Activated T-cell treated with anti-CD3 and anti-CD28 coated beads for 24 hours (primary cell): ENCODE results near the gene VSIG10.
A peak's percentile ranks its signal among the peaks of the same experiment; 100 is the strongest.

ENCODE experiments used
- DNase-seq: peaks from one replicate; pipeline ENCODE4 v3.0.0-alpha.2; 2020; ENCODE audit warnings: low read depth

The VSIG10 gene

DNA sequence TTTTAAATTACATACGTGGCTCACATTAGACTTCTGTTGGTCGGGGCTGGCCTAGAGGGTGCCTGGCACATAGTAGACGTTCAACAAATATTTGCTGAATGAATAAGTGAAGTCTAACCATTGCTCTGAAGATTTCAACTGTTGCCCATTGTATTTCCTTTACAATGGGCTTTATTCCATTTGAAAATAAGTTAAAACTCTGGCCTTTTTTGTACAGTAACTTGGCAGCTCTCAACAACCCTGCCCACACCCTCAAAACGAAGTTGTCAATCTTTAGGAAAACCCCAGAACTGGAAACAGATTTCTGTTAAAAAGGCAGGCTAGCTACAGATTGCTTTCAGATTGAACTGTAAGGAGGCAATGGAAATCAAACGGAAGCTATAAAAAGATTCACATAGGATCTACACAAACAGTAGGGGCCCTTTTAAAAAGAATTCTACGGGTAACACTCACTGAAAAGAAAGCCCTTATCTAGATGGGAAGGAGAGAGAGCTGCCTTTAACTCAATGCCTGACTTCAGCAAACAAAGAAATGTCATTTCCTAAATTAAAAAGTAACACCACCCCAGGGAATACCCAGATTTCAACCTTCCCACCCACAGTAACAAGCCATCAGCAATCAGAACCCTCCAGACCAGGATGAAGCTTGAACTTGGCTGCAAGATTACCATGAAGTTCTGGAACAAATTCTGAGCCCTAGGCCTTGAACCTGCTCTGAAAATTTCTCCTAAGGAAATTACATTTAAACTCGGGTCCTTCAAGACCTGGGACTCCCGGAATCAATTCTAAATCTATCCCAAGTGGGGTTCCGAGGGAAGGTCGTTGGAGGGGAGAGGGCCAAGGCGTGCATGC is 44.2 kb downstream of the VSIG10 start:
- DNase-seq = no peak

DNA sequence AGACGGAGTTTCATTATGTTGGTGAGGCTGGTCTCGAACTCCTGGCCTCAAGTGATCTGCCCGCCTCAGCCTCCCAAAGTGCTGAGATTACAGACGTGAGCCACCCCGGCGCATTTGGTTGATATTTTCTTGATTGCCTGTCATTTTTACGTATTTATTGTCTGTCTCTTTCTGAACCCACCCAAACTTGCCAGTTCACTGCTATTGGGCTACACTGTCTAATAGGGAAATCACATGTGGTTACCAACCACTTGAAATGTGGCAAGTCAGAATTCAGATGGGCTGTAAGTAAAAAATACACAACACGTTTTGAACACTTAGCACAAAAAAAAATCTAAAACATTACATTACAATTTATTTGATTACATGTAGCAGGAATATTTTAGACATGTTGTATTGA is 44.9 kb downstream of the VSIG10 start:
- DNase-seq = no peak

DNA sequence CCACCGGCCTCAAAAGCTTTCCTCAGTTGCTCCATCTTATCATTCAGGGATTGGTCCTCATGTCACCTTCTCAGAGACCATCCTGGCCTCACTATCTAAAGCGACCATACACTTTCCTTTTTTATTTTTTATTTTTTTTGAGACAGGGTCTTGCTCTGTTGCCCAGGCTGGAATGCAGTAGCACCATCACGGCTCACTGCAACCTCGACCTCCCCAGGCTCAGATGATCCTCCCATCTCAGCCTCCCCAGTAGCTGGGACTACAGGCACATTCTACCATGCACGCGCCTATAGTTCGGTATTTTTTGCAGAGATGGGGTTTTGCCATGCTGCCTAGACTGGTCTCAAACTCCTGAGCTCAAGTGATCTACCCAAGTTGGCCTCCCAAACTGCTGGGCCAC is 45.6 kb downstream of the VSIG10 start:
- DNase-seq = no peak

DNA sequence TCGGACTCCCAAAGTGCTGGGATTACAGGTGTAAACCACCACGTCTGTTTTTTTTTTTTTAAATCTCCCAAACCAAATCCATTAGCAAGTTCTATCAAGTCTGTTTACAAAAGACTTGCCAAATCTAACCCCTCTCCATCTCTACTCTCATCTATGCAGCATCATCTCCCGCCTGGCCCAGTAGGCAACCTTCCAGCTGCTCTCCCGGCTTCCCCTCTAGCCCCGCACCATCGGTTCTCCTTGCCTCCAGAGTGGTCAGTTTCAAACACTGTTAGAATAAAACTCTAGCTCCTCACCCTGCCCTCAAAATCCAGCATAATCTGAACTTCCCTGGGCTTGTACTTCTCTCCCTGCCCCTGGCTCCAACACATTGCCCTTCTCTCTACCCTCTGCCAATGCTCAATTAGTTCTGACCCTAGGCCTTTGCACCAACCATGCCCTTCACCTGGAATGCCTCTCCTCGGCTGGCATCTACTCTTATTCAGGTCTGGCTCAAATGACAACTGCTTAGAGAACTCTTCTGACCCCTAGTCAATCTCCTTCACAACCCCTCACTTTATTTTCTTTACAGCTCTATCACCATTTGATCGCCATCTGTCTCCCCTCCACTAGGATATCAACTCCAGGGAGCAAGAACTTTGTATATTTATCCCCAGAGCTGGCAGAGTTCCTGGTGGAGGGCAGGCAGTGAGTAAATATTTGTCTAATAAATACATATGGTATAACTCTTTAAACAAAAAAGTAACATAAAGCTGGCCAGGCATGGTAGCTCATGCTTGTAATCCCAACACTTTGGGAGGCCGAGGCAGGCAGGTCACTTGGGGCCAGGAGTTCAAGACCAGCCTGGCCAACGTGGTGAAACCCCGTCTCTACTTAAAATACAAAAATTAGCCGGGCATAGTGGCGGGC is 47.7 kb downstream of the VSIG10 start:
- DNase-seq = no peak

DNA sequence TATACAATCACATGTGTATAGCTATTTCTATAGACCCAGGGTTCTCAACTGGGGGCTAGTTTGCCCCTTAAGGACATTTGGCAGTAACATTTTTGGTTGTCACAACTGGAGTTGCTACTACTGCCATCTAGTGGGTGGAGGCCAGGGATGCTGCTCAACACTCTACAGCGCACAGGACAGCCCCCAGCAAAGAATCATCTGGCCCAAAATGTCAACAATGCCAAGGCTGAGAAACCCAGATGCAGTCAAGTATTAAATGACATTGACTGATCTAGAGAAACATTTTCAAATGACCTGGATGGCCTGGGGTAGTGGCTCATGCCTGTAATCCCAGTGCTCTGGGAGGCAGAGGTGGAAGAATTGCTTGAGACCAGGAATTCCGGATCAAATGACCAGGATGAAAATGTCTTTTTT is 48.7 kb downstream of the VSIG10 start:
- peak; percentile 69 for DNase-seq

DNA sequence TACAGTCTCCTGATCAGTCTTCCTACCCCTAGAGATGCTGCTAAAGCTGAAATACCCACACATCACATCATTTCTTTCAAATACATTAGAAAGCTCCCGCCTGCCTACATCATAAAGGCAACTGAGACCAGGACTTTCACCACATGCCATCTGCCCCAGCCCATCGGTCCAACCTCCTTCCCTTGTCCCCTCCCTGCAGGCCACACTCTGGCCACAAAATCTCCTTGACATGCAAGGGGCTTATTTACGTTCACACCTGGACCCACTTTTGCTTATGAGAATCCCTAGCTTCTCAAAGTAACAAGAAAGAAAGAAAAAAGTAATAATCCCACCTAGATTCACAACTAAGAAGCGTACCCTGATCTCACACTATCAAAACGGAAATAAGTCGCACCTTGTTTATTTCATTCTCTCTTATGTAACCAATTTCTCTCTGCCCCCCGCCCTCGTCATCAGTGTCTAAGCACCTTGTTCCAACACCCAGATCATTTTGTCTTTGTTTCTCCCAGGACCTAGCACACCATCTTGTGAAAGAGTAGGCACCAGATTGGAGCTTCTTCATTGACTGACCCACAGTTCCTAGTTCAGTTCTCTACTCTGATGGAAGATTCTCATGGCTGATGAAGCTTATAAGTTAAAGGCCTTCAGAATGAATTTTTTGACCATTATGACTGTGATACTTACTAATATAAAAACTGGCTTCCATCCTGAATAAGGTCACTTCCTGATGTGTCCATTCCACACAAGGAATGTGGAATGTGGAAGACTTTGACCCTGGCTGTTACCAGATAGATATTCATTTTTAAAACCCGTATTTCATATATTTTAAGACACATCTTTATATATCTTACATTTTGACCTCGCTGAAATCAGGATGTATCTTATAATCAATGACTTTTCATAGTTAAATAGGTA is 50.5 kb downstream of the VSIG10 start:
- DNase-seq = no peak

DNA sequence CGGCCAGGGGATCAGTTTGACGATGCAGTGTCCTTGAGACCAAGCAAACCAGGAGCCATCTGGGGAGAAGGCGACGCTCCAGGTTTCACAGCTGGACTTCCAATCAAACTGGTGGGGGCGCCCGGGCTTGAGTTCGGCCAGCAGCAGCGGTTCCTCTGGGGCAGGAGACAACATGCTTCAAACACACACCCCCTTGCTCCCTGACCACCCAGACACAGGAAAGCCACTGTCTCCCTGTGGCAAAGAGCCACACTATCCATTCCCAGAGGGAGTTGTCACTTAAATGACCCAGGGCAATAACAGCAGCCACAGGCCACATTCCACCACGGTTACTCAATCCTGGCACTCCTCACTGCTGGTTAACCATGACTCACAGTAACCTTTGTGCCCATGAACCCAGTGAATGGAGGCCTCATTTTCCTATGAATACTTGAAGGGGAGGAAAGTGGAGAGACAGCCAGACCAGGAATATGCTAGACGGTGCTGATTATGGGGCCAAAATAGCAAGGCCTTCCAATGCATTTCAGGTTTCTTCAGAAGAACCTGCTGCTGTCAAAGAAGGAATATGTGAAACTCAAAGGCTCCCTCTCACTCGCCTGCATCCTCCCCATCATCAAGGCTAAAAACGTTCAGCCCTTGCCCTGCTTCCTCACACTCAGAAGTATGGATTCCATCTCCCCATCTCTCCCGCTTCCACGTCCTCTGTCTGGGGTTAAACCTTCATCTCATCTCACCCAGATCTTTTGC is 51.3 kb downstream of the VSIG10 start:
- no peak for DNase-seq

DNA sequence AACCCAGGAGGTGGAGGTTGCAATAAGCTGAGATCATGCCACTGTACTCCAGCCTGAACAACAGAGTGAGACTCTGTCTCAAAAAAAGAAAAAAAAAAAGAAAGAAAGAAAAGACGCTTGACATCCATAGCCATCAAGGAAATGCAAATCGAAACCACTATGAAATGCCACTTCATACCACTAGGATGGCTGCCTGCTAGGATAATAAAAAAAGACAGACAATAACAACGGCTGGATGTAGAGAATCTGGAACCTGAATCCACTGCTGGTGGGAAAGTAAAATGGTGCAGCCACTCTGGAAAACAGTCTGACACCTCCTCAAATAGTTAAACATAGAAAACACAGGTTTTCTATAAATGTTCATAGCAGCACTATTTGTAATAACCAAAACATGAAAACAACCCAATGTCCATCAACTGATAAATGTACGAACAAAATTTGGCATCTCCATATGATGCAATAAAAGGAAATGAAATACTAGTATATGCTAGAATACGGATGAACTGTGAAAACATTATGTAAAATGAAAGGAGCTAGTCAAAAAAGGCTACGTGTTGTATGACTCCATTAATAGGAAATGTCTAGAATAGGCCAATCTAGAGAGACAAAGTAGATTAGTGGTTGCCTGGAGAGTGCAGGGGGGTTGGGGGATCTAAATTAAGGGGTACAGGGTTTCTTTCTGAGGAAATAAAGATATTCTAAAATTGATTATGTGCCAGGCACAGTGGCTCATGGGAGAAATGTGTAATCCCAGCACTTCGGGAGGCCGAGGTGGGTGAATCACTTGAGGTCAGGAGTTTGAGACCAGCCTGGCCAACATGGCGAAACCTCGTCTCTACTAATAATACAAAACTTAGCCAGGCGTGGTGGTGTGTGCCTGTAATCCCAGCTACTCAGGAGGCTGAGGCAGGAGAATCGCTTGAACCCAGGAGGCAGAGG is 52.6 kb downstream of the VSIG10 start:
- DNase-seq = no peak

DNA sequence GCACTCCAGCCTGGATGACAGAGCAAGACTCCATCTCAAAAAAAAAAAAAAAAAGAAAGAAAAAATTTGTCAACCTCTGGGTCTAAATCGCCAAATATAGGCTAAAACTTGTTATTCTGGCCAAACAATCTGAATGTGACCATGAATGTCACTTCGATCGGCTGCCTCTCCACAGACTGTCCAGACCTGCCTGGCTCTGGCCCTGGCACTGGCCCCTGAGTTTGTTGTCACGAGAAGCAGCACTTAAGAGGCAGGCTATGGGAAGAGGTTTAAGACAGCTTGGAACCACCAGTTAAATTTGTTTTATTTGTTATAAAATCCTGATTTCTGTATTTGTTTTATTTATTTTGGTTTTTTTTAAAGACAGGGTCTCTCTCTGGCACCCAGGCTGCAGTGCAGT is 57.4 kb downstream of the VSIG10 start:
- no peak for DNase-seq

DNA sequence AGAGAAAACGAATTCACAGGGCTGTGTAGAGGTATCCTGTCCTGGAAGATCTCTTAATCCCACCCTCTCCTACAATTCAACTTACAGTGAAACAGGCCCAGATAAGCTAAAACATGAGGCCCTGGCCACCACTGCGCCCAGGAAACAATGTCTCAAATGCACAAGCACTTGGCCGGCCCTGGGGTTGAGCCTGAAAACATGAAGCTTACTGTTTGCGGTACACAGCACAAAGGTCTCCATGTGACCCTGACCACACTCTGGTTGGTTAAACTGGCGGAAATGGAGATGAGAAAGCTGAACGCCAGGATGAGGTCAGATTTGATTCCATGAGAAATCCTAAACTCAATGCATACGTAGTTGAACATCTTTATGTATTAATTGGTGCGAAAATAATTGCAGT is 59.2 kb downstream of the VSIG10 start:
- DNase-seq = no peak

DNA sequence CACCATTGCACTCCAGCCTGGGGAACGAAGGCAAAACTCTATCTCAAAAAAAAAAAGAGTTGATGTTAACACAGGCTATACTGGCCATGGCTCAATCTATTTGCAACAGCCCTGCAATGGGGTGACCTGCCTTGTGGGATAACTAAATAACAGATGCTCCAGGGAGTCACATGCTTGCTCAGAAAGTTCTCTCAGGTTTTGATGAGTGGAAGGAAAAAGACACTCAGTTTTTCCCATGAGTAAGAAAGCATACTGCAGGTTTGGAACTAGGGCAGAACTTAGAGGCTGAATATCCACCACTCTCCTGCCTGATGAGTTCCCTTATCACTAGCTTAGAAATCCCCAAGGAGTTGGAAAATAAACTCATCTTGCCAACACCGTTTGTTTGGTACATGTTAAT is 59.7 kb downstream of the VSIG10 start:
- DNase-seq = no peak

DNA sequence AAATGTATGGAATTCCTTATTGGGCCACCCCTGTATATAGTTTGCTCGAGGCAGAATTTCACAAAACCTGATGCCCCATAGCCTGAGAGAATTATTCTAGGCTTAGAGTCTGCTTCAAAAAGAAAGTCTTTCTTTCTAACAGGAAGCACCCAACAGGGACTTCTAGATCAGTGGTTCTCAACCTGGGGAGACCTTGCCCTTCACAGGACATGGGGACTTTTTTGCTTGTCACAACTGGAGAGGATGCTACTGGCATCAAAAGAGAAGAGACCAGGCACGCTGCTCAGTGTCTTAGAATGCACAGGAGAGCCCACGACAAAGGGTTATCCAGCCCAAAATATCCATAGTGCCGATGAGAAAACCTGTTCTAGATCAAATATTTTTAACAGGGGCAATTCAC is 61.7 kb downstream of the VSIG10 start:
- DNase-seq = no peak

DNA sequence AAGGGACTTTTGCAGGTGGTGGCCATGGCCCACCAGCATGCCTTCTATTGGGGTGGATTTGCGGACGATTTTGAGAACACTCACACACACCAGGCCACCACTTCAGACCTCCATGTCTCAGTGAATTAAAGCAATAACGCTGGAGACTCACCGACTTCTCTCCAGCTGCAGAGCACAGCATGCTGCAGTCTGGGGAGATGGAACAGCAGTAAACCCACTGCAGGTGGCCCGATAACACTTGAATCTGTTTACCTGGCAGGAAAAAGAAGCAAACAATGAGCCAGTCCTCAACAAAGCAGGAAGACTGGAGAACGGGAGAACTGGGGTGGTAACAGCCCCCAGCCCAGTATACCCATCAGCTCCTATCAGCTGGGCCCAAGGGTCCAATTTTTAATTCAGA is 65.7 kb downstream of the VSIG10 start:
- no peak for DNase-seq

DNA sequence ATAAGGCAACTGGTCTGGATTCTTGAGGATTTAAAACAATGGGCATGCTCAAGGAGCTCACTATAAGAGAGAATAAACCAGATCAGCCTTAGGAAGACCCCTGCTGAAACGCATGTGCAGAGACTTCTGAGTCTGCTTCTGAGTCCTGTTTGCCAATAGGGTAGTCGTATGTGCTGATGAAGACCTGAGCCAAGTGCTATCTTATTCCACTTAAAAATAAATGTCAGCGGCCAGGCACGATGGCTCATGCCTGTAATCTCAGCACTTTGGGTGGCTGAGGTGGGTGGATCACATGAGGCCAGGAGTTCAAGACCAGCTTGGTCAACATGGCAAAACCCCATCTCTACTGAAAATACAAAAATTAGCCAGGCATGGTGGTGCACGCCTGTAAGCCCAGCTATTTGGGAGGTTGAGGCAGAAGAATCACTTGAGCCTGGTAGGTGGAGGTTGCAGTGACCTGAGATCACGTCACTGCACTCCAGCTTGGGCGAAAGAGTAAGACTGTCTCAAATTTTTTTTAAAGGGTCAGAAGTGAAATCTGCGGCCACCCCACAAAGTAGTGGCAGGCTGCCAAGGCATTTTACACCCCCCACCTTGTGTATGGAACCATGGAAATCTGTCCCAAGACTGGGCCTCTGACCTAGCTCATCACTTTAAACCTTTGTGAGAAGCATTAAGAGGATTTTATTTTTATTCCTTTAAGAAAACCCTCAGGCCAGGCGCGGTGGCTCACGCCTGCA is 67.0 kb downstream of the VSIG10 start:
- no peak for DNase-seq

DNA sequence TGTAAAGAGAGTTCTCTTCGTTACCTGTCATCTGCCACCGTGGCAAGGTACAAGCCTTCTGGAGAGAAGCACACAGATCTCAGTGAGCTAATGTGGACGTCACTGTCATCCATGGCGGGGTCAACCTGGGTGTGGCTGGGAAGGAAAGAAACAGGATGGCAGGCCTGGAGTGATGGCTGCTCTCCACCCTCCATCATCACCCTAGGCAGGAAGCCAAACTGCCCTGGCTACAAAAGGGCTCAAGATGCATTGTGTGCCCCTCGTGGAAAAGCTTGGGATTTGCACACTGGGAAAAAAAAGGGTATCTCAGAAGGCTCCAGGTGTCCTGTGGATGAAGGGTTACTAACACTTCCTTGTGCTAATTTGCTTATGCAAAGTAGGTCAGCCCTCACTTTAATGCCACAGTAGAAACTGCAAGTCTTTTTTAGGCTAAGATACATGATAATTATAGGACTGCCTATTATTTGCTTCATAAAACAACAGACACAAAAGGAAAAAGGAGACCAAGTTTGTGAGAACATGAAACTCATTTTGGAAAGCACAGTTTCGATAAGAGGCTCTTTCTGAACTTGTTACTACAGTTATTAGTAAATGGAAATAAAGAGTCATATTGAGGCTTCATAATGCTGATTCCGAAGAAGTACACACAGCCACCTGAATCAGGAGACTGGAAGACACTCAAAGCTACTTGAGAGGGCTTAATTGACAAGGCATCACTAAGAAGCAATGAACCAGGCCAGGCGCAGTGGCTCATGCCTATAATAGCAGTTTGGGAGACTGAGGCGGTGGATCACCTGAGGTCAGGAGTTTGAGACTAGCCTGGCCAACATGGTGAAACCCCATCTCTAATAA is 68.4 kb downstream of the VSIG10 start:
- no peak for DNase-seq

DNA sequence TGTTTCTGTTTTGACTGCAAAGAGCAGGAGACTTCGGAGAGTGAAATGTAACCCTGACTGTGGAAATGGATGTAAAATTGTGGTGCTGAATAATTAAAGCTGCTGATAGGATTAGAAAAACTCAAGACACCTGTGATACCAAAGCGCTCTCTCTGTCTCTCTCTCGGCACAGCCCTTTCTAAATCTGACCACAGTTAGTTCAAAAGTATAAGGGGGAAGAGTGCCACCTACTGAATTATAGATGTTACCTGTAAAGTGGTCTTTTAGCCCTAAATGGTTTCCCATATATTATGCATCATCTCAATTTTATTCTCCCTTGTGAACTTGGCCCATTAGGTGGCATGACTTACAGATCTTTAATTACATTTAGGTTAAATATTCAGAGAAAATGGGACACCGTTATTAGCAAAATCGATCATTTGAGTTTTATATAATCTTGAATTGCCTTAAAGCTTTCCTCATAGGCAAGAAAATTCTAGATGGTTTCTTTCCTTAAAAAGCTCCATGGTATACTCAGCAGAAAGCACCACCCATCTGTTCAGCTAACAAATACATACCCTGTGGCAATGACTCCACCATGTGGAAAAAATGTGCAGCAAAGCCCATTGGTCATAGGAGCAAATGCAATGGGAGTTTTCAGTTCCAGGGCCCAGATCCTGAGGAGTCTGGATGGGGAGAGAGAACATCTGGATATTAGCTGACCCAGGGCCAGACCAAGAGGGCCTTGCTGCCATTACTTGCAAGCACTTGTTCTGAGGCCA is 69.2 kb downstream of the VSIG10 start:
- DNase-seq = no peak

DNA sequence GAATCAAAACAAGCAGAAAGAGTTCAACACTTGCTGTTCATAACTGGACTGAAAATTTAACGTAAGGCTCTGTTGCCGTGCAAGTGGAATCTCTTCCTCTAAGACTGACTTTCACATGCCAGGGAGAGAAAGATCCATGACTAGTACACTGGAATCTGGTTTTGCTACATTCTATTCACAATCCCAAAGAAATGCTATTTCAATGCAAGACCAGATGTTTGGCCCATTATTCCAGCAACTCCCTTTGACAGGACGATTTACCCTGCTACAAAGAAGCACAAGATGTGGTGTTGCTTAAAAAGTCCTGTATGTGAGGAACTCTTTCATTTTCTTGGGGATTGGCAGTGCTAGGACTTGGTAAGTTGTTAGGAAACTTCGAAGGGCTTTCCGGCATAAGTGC is 69.9 kb downstream of the VSIG10 start:
- no peak for DNase-seq

DNA sequence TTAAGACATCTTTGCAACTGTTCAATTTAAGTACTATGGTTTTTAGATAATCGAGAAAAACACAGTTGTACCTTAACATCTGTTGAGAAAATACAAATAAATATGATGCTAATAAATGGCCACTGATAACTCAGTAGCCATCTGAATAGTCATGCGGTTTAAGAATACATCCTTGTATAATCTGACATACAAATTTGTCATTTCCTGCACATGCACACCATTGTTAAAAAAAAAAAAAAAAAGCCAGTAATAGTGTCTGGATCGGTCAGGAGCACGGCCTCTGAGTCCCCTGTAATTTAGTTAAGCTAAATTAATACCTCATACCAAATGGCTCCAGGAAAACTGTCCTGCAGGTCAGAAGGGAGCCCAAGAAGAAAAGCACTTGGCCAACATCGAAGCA is 70.5 kb downstream of the VSIG10 start:
- no peak for DNase-seq
